Adrenal gland (tissue), 5 donors: Measurements from ENCODE around the gene SLC5A6.

Experiments used
- CTCF ChIP-seq, 6 experiments: fragments of 450-650 bp in 4 of 6; fragments of 200-600 bp in 2 of 6; sonication (generic) in 1 of 6; IDR thresholded peaks; 1 replicate in 5 of 6; 2 replicates in 1 of 6; pipeline versions ENCODE4 v1.5.1 to v1.8.0; 2016 to 2021; ENCODE audit warnings: antibody characterized with exemption in 6 of 6, mild to moderate bottlenecking in 2 of 6, moderate library complexity in 1 of 6
- POLR2A ChIP-seq, 2 donors: fragments of 450-650 bp; IDR thresholded peaks; one replicate each; pipeline ENCODE4 v1.6.1; 2017; ENCODE audit warnings: antibody characterized with exemption in 2 of 2, mild to moderate bottlenecking in 2 of 2, moderate library complexity in 1 of 2
- donor health status: DM: no; HTN: no; CAD: no.

- TF ChIP-seq CTCF (IDR thresholded peaks at IDR 0.05) = no peak
- TF ChIP-seq POLR2A (IDR thresholded peaks at IDR 0.05) = no peak
Measured at GRCh38 chr2:27150639-27151230, 61.3 kb downstream of the SLC5A6 start.
